LNCaP clone FGC (cell line): Measurements from ENCODE around the gene LYRM4.
"Not testable (repeated sequence)": the region's sequence is repeated elsewhere in the genome, so short reads cannot be mapped to it uniquely, and the experiment has no call there.

ENCODE experiments used
- DNase-seq: peaks from one replicate; pipeline ENCODE4 v3.0.0-alpha.2; 2011; ENCODE audit warnings: low read depth
- H3K4me3 ChIP-seq: 2 replicates; pipeline ENCODE4 v1.5.1; 2011; ENCODE audit warnings: mild to moderate bottlenecking, low read depth, low read length, control low read depth
- TF ChIP-seq, protein P1 (sequence below): IDR thresholded peaks from 2 replicates; pipeline ENCODE4 v1.5.1; 2012; ENCODE audit warnings: mild to moderate bottlenecking; ENCODE audit not compliant: control insufficient read depth, insufficient read depth; ENCODE audit errors: extremely low read depth

Gene LYRM4

DNA sequence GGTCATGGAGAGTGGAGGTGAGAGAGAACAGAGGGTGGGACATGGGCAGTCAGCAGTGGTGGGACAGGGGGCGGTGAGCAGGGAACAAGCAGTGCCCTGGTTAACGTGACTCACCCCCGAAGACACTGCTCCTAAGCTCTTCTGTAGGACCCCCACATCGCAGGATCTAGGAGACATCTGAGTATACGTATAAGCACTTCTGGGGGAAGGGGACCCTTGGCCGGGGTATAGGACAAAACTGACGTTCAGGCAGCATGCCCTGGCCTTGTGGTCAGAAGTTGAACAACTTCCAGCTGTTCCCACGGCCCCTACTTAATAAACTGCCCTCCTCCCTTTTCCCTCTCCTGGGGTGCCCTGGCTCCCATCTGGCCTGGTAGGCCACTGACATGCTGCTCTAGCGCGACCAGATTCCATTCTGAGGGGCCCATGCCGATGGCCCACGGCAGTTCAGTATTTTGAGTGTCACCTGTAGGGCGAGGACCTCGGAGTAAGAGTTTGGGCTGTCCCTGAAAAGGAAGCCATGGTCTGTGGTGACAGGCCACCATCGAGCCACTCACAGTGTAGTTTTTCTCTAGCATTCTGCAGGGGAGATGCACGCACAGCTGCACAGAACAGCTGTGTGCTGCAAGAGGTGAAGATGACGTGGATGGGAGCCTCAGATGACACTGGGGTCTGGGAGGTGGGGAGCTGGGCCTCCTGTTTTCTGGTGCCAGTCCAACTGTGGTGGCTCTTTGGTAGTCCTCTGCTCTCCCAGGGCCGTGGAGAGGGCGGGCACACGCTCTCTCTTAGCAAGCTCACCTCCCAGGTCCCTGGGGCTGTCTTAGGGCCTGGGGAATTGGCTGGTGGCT lies 137.2 kb downstream of the LYRM4 start:
- no peak overlapping the region for H3K4me3 ChIP-seq
- TF ChIP-seq, protein P1, sequence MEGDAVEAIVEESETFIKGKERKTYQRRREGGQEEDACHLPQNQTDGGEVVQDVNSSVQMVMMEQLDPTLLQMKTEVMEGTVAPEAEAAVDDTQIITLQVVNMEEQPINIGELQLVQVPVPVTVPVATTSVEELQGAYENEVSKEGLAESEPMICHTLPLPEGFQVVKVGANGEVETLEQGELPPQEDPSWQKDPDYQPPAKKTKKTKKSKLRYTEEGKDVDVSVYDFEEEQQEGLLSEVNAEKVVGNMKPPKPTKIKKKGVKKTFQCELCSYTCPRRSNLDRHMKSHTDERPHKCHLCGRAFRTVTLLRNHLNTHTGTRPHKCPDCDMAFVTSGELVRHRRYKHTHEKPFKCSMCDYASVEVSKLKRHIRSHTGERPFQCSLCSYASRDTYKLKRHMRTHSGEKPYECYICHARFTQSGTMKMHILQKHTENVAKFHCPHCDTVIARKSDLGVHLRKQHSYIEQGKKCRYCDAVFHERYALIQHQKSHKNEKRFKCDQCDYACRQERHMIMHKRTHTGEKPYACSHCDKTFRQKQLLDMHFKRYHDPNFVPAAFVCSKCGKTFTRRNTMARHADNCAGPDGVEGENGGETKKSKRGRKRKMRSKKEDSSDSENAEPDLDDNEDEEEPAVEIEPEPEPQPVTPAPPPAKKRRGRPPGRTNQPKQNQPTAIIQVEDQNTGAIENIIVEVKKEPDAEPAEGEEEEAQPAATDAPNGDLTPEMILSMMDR, result no peak
- no peak for DNase-seq

DNA sequence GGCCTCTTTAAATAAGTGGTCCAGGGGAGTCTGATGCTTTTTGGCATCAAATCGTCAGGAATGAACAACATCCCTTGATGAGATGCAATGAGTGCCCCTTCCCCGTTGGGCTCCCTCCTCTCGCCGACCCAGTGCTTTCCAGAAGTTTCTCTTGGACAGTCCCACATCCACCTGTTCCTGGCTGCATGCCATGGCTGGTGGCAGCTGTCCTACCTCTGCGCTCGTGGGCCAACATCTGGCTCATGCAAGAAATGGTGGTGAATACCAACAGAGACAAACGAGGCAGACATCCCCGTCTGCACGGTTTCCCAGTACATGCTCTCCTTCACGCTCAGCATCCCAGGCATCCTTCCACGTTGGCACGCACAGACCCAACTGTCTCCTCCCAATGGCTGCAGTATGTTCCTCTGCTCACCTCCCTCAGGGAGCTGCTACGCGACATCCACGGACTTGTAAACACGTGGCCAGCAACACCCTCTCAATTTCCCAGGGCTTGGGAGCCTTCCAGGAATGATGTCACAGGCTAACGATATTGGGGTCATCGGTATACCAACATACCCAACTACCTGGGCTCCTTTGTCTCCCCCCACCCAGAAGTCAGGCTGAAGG lies 138.1 kb downstream of the LYRM4 start:
- H3K4me3 ChIP-seq, result no peak overlapping the region
- TF ChIP-seq, protein P1, result no peak
- DNase-seq, result no peak

GRCh38 chr6:5121956-5122355 lies 138.8 kb downstream of the LYRM4 start:
- no peak for DNase-seq
- TF ChIP-seq, protein P1, result no peak
- no peak overlapping the region for H3K4me3 ChIP-seq

DNA sequence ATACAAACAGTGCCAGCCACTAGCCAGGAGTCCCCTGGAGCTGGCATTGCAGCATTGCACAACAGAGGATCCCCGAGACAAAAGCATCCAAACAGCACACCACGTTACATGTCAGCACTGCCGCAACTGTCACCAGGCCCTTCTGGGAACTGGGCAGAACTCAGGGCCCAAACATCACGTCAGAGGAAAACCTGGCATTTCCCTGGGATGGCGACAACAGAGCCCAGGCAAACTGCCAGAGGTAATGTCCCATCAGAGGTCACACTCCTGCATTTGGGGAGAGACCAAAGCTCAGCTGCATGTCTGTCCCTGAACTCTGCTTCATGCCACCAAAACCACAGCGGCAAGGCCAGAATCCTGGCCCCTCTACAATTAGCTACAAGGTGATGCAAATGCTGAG lies 139.3 kb downstream of the LYRM4 start:
- H3K4me3 ChIP-seq, result no peak overlapping the region
- no peak for DNase-seq
- TF ChIP-seq, protein P1, result no peak

GRCh38 chr6:5120543-5120942 lies 140.2 kb downstream of the LYRM4 start:
- not testable (repeated sequence) for DNase-seq, H3K4me3 ChIP-seq

DNA sequence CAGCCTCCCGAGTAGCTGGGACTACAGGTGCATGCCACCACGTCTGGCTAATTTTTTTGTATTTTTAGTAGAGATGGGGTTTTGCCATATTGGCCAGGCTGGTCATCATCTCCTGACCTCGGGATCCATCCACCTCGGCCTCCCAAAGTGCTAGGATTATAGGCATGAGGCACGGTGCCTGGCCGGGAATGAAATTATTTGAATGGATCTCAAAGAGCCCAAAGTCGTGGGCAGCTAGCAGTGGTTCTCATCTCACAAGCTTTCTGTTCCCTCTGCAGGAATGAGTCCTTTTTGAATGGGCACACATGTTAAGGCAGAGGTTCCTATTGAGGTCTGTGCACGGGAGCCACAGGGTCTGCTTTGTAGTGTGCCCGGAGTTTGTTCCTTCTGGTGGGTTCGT lies 140.7 kb downstream of the LYRM4 start:
- TF ChIP-seq, protein P1, result no peak
- H3K4me3 ChIP-seq, result no peak overlapping the region
- no peak for DNase-seq

GRCh38 chr6:5119090-5119951 lies 141.4 kb downstream of the LYRM4 start:
- TF ChIP-seq, protein P1, result no peak
- H3K4me3 ChIP-seq, result no peak overlapping the region
- no peak for DNase-seq
